Ovary (tissue), 9 donors: Measurements from ENCODE around the gene ADCY6. TPM values are rescaled to one million over a fixed set of nuclear protein-coding genes. Genes with fewer than 3 reads are reported as not detected.
A peak's percentile ranks its signal among the peaks of the same experiment; 100 is the strongest.

Experiments used
- DNase-seq, 5 donors: peaks; one replicate each; pipeline ENCODE4 v3.0.0-alpha.2; 2019 to 2020
- H3K27ac ChIP-seq, 2 donors: fragments of 200-600 bp; one replicate each; pipeline versions ENCODE4 v1.5.1 to v1.8.0; 2019 to 2022
- H3K27me3 ChIP-seq: fragments of 200-600 bp; one replicate; pipeline ENCODE4 v1.8.0; 2022
- H3K36me3 ChIP-seq: fragments of 200-600 bp; sonication (generic); one replicate; pipeline ENCODE4 v1.5.1; 2019
- H3K4me1 ChIP-seq: one replicate; pipeline ENCODE4 v1.8.1; 2013; ENCODE audit warnings: mild to moderate bottlenecking, moderate library complexity; ENCODE audit not compliant: insufficient read depth
- H3K4me3 ChIP-seq: fragments of 200-600 bp; sonication (generic); one replicate; pipeline ENCODE4 v1.5.1; 2017
- H3K9me3 ChIP-seq, 2 donors: fragments of 200-600 bp in 1 of 2; sonication (generic) in 1 of 2; one replicate each; pipeline versions ENCODE4 v1.5.1 to v1.8.1; 2013 to 2019; ENCODE audit warnings: mild to moderate bottlenecking in 1 of 2, moderate library complexity in 1 of 2
- CTCF ChIP-seq, 3 donors: fragments of 450-650 bp in 2 of 3; fragments of 200-600 bp in 1 of 3; IDR thresholded peaks; one replicate each; pipeline versions ENCODE4 v1.5.1 to v1.8.0; 2016 to 2022; ENCODE audit warnings: antibody characterized with exemption in 3 of 3, mild to moderate bottlenecking in 1 of 3
- EP300 ChIP-seq: sonication (generic); formaldehyde crosslinking; IDR thresholded peaks from one replicate; pipeline ENCODE4 v1.6.1; 2017; ENCODE audit warnings: antibody characterized with exemption
- POLR2A ChIP-seq: fragments of 450-650 bp; IDR thresholded peaks from one replicate; pipeline ENCODE4 v1.6.1; 2017; ENCODE audit warnings: antibody characterized with exemption, mild to moderate bottlenecking, moderate library complexity
- WGBS, 3 donors: extraction: QIAGEN DNeasy Blood & Tissue Kit in 1 of 3; methylation state at CpG; one replicate each; pipeline versions ENCODE4 v1.1.5 to v1.1.7; 2013 to 2017; 5-methylcytosine and 5-hydroxymethylcytosine counted together
- intact Hi-C, 4 donors: fragments of 100-400 bp; cut with DNase I; formaldehyde crosslinking; loops; one replicate each; pipeline versions ENCODE4 v1.11.0 to v1.15.1; 2022 to 2023
- polyA plus RNA-seq, 2 donors: library from polyadenylated mRNA; stranded (reverse); fragments of 200-250 nt in 1 of 2; fragments of 350-450 nt in 1 of 2; fragmentation: Illumina TruSeq in 1 of 2; extraction: RNeasy Lipid Tissue Mini Kit (QIAGEN cat#74804) in 1 of 2; gene quantifications; one replicate each; pipeline ENCODE4 v1.2.3, GENCODE V29; 2013 to 2014
- total RNA-seq, 7 donors: library from RNA; depleted of rRNA in 2 of 7; stranded (reverse); fragments of >200 nt in 2 of 7; fragmentation: NEBNext Ultra II Directional in 3 of 7; extraction: Animal tissue kit (Norgen Biotek cat#: 25700) in 3 of 7; gene quantifications; one replicate each; pipeline versions ENCODE4 v1.1.0 to v1.2.4, GENCODE V29; 2016 to 2023
- donor health status: DM: no; HTN: no; CAD: no; lungs with moderate emphysema.
- donor health status: DM: no; HTN: no; CAD: no.
- donor health status: Bipolar disorder and iron deficiency.
- donor health status: DM: yes; HTN: yes; CAD: no.
- donor health status: DM: no; HTN: no; CAD: no.
- donor health status: DM: yes; HTN: yes; CAD: no.

ADCY6 gene
- total and polyA plus RNA-seq, 9 donors = 14.8 to 83.3 (median 40.6) TPM

GRCh38 chr12:48828841-48829575, 40.1 kb upstream of the ADCY6 start:
- TF ChIP-seq CTCF (IDR thresholded peaks at IDR 0.05) (no peak), EP300 (no peak), POLR2A (no peak)
- Histone ChIP-seq H3K27me3 (no peaks in the 10 kb centered on the region), H3K36me3 (no peaks in the 10 kb centered on the region), H3K4me3 (no peak overlapping the region), H3K4me1 (no peaks in the 10 kb centered on the region), H3K9me3 (no peaks in the 10 kb centered on the region), H3K27ac (no peak overlapping the region)
- WGBS, 3 donors = 74 to 81% (median 79%) methylated on average over 16 of the region's 16 CpGs
- intact Hi-C loops = no loop called here
- no peak for DNase-seq

- TF ChIP-seq POLR2A = no peak
- no peak for TF ChIP-seq EP300
- no peak for TF ChIP-seq CTCF (IDR thresholded peaks at IDR 0.05)
- Histone ChIP-seq H3K27ac (no peak overlapping the region), H3K4me1 (no peaks in the 10 kb centered on the region), H3K27me3 (no peaks in the 10 kb centered on the region), H3K9me3 (no peaks in the 10 kb centered on the region), H3K36me3 (no peaks in the 10 kb centered on the region), H3K4me3 (no peak overlapping the region)
- no peak for DNase-seq
- intact Hi-C loops = no loop called here
- 64 to 79% (median 67%) methylated on average over 2 of the region's 2 CpGs for WGBS, 3 donors
Measured at GRCh38 chr12:48828293-48828692, 39.4 kb upstream of the ADCY6 start.

- H3K36me3 ChIP-seq = no peaks in the 10 kb centered on the region
- 85 to 86% (median 85%) methylated on average over 13 to 17 of the region's 17 CpGs for WGBS, 3 donors
- no peaks in the 10 kb centered on the region for H3K4me1 ChIP-seq
- DNase-seq = peak in 1 of 5 donors; percentile 43
- intact Hi-C loops = no loop called here
- TF ChIP-seq POLR2A (no peak), EP300 (no peak), CTCF (IDR thresholded peaks at IDR 0.05) (no peak)
- no peaks in the 10 kb centered on the region for H3K27me3 ChIP-seq
- no peak overlapping the region for H3K4me3 ChIP-seq
- H3K9me3 ChIP-seq = no peaks in the 10 kb centered on the region
- no peak overlapping the region for H3K27ac ChIP-seq
Measured at GRCh38 chr12:48827513-48828096, 38.7 kb upstream of the ADCY6 start.

GRCh38 chr12:48827026-48827425, 38.1 kb upstream of the ADCY6 start:
- no peak for DNase-seq
- WGBS, 3 donors = 69 to 71% (median 70%) methylated on average over 8 of the region's 8 CpGs
- no peak overlapping the region for H3K4me3 ChIP-seq
- no peaks in the 10 kb centered on the region for H3K36me3 ChIP-seq
- no peaks in the 10 kb centered on the region for H3K4me1 ChIP-seq
- no peak overlapping the region for H3K27ac ChIP-seq
- no peak for TF ChIP-seq CTCF (IDR thresholded peaks at IDR 0.05)
- no peak for TF ChIP-seq EP300
- TF ChIP-seq POLR2A = no peak
- intact Hi-C loops = no loop called here
- H3K27me3 ChIP-seq = no peaks in the 10 kb centered on the region
- no peaks in the 10 kb centered on the region for H3K9me3 ChIP-seq
